ENCODE measurements around the gene PLP1.

GRCh38 chrX:103823591-103823990 is 47.0 kb downstream of the PLP1 start:
- TF ChIP-seq POLR2AphosphoS5 (IDR thresholded peaks at IDR 0.05) (no peak), CTCF (IDR thresholded peaks at IDR 0.05) (no peak), POLR2A (IDR thresholded peaks at IDR 0.05) (no peak)

Data from suprapubic skin (tissue), 4 donors.